Tibial nerve (tissue), 4 donors: Measurements from ENCODE around the gene ADIPOQ.

Experiments used
- CTCF ChIP-seq, 5 experiments: fragments of 200-600 bp in 3 of 5; fragments of 450-650 bp in 2 of 5; sonication (generic) in 3 of 5; IDR thresholded peaks; one replicate each; pipeline ENCODE4 v1.5.1; 2016 to 2019; ENCODE audit warnings: antibody characterized with exemption in 5 of 5, mild to moderate bottlenecking in 3 of 5, moderate library complexity in 2 of 5
- EP300 ChIP-seq, 2 donors: sonication (generic); formaldehyde crosslinking; IDR thresholded peaks; one replicate each; pipeline ENCODE4 v1.6.1; 2017; ENCODE audit warnings: antibody characterized with exemption in 2 of 2, mild to moderate bottlenecking in 1 of 2
- POLR2A ChIP-seq, 2 donors: fragments of 450-650 bp; IDR thresholded peaks; one replicate each; pipeline ENCODE4 v1.6.1; 2017; ENCODE audit warnings: antibody characterized with exemption in 2 of 2, mild to moderate bottlenecking in 2 of 2, moderate library complexity in 2 of 2

GRCh38 chr3:186823386-186823785 is 19.1 kb upstream of the ADIPOQ start:
- TF ChIP-seq CTCF (IDR thresholded peaks at IDR 0.05) (no peak), POLR2A (IDR thresholded peaks at IDR 0.05) (no peak), EP300 (IDR thresholded peaks at IDR 0.05) (no peak)
